ENCODE results near the gene SMIM44.
A peak's percentile ranks its signal among the peaks of the same experiment; 100 is the strongest.

Gene SMIM44

GRCh38 chr19:3499738-3500428, 16.6 kb upstream of the SMIM44 start:
- DNase-seq: no peak

GRCh38 chr19:3497757-3498520, 14.7 kb upstream of the SMIM44 start:
- DNase-seq: no peak

GRCh38 chr19:3496392-3497273, 13.4 kb upstream of the SMIM44 start:
- no peak for DNase-seq

- DNase-seq: no peak
Measured at GRCh38 chr19:3494559-3494958, 11.3 kb upstream of the SMIM44 start.

- DNase-seq: no peak
Measured at GRCh38 chr19:3494051-3494450, 10.8 kb upstream of the SMIM44 start.

- DNase-seq: no peak
Measured at GRCh38 chr19:3493651-3494050, 10.4 kb upstream of the SMIM44 start.

- DNase-seq: no peak
Measured at GRCh38 chr19:3492919-3493318, 9.7 kb upstream of the SMIM44 start.

GRCh38 chr19:3492131-3492839, 9.0 kb upstream of the SMIM44 start:
- no peak for DNase-seq

GRCh38 chr19:3491396-3492119, 8.3 kb upstream of the SMIM44 start:
- no peak for DNase-seq

- no peak for DNase-seq
Measured at GRCh38 chr19:3482507-3483225, 575 bp downstream of the SMIM44 start.

GRCh38 chr19:3481241-3482090, 1.8 kb downstream of the SMIM44 start:
- DNase-seq: no peak

- DNase-seq: no peak
Measured at GRCh38 chr19:3480383-3481091, 2.7 kb downstream of the SMIM44 start, which contains the start of gene SMIM24. TSS of gene SMIM24 (minus strand) at chr19:3480525. CDS start at chr19:3480463, 62 bp downstream.

GRCh38 chr19:3479834-3480215, 3.4 kb downstream of the SMIM44 start:
- no peak for DNase-seq

GRCh38 chr19:3479177-3479833, 3.9 kb downstream of the SMIM44 start:
- peak; percentile 91 to 96 for DNase-seq

- peak; percentile 81 to 88 for DNase-seq
Measured at GRCh38 chr19:3478409-3479176, 4.6 kb downstream of the SMIM44 start.

GRCh38 chr19:3477951-3478350, 5.3 kb downstream of the SMIM44 start:
- DNase-seq: peak in 1 of 2 experiments; percentile 16

GRCh38 chr19:3477506-3477905, 5.7 kb downstream of the SMIM44 start:
- no peak for DNase-seq

GRCh38 chr19:3476830-3477229, 6.4 kb downstream of the SMIM44 start:
- DNase-seq: no peak

All from Kasumi-1 (cell line).